RPMI7951 (cell line): ENCODE results near the gene ERVFRD-1. TPM values are rescaled to one million over a fixed set of nuclear protein-coding genes. Genes with fewer than 3 reads are reported as not detected.

Experiments used
- DNase-seq: peaks from one replicate; pipeline ENCODE4 v3.0.0-alpha.2; 2012; ENCODE audit warnings: low read depth
- total RNA-seq: library from RNA; depleted of rRNA; stranded (reverse); fragments of >200 nt; shearing (Covaris generic); gene quantifications from 2 replicates; pipeline ENCODE4 v1.2.3, GENCODE V29; 2014; rRNA removed

The ERVFRD-1 gene, protein sequence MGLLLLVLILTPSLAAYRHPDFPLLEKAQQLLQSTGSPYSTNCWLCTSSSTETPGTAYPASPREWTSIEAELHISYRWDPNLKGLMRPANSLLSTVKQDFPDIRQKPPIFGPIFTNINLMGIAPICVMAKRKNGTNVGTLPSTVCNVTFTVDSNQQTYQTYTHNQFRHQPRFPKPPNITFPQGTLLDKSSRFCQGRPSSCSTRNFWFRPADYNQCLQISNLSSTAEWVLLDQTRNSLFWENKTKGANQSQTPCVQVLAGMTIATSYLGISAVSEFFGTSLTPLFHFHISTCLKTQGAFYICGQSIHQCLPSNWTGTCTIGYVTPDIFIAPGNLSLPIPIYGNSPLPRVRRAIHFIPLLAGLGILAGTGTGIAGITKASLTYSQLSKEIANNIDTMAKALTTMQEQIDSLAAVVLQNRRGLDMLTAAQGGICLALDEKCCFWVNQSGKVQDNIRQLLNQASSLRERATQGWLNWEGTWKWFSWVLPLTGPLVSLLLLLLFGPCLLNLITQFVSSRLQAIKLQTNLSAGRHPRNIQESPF
- not detected in 2 replicates for total RNA-seq

DNA sequence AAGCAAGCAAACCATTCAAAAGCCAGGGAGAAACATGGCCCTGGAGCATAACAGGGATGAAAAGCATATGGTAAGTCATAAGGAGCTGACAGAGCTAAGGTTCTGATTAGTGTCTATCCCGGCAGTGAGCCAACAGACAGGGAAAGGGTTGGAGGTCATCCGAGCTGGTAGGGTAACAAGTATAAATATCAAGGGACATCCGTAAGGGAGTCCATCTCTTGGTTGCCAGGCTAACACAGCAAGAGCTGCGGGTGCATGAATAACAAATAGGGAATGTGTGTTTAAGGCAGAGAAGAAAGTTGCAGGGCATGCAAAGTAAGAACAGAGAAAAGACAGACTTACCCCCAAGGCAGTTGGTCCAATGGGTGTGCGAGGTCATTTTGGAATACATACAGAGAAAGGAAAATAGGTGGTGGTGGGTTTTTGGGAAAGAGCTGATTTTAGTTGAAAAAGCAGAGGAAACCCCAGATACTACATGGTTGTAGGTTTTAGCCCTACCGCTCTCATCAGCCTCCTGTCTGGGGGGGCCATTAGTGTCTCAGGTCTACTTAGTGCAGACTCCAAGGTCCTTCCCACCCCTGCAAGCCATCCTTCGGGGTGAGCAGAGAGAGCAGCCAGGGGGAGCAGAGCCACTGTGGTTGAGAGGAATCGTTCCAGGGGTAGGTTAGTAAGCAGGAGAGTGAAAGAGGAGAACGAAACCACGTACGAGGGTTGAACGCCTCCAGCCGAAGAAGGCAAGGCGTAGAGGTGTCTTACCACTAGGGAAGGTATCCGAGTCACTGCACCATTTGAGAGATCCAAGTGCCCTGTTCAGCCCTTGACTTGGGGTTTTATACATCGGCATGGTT lies at the start of gene ERVFRD-1:
Gene ERVFRD-1, minus strand, starts transcription at position 805 of the 848 bp plus-strand sequence. CDS start 6,415 bp downstream, outside the sequence.
- DNase-seq, result no peak

DNA sequence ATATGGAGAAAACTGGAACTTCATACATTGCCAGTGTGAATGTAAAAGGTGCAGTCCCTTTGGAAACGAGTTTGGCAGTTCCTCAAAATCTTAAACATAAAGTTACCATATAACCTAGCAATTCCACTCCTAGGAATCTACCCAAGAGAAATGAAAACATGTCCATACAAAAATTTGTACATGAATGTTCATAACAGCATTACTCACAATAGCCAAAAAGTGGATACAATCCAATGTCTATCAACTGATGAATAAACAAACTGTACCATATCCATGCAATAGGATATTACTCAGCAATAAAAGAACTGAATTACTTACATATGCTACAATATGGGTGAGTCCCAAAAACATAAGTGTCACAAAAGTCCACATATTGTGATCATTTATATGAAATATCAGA lies 48.7 kb upstream of the ERVFRD-1 start:
- no peak for DNase-seq

DNA sequence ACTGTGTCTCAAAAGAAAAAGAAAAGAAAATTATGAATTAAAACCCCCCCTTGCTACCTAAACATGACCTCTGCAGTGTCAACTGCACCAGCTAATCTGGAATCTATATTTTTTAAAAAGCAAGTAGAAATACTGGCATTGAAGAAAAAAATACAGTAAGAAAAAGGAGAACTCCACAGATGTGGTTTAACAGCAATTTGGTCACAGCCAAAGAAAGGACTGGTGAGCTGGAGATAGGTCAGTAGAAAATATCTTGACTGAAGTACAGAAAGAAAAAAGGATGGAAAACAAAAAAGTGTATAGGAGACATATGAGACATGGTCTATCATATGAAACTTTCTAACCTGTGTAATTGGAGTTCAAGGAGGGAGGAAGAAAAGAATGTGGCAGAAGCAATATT lies 44.1 kb upstream of the ERVFRD-1 start:
- DNase-seq, result no peak

DNA sequence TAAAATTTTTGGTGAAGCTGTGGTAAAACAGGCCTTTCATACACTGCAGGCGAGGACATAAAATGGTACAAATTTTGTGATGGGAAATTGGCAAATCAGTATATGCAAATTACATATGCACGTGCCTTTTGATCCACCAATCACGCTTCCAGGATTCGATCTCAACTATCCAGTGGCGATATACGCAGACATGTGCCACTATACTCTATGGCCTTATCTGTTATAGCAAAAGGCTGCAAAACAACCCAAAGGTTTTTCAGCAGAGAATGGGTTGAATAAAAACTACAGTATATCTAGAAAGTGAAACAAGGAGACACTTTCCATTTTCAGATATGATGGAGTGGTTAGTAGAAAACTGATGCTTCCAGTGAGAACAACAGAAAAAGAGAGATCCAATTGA lies 41.9 kb upstream of the ERVFRD-1 start:
- DNase-seq, result no peak

DNA sequence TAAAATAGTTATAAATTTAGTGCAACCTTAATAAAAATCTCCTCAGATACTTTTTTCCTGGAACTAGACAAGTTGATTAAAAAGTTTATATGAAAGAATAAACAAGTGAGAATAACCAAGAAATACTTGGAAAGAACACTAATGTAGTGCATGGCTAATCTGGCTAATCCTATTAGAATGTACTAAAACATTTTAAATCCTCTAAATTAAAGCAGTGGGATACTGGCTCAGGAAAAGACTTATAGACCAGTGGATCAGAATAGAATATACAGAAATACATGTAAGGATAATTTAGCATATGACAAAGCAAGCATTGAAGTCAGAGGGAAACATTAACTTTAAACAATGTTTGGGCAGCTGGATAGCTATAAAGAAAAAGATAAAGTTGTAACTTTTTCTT lies 41.1 kb upstream of the ERVFRD-1 start:
- no peak for DNase-seq

DNA sequence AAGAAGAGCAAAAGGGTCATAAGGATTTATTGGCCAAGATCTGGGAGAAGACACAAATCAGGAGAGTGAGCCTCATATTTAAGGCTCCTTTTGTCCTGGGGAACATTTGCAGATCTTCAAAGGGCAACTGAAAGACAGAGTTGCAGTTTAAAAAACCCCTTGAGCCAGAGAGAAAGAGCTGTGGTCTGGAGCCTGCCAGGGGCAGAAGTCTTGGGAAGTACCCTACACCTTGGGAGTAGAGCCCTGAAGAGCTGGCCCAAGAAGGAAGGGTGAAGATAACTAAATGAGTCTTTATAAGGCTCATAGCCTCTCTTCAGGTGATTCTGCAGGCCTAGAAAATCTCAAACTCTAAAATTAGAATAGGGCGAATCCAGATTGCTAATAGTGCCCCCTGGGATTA lies 40.0 kb upstream of the ERVFRD-1 start:
- DNase-seq, result no peak

DNA sequence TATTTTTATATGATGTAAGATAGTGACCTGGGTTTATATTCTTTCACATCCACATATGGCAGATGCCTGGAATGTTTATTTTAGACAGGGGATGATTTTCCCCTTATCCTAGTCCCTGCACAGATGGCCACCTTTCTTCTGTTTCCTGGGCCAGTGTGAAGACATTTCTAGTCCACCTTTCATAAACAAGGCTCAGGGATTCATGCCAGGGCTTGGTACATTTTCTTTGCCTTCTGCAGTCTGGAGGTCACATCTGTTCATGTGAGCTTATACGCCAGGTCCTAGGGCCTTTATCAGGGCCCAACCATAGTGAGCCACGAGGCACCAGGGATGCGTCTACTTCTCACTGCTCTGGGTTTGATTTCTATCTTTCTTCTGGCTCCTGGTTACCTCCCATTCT lies 38.0 kb upstream of the ERVFRD-1 start:
- DNase-seq, result no peak

DNA sequence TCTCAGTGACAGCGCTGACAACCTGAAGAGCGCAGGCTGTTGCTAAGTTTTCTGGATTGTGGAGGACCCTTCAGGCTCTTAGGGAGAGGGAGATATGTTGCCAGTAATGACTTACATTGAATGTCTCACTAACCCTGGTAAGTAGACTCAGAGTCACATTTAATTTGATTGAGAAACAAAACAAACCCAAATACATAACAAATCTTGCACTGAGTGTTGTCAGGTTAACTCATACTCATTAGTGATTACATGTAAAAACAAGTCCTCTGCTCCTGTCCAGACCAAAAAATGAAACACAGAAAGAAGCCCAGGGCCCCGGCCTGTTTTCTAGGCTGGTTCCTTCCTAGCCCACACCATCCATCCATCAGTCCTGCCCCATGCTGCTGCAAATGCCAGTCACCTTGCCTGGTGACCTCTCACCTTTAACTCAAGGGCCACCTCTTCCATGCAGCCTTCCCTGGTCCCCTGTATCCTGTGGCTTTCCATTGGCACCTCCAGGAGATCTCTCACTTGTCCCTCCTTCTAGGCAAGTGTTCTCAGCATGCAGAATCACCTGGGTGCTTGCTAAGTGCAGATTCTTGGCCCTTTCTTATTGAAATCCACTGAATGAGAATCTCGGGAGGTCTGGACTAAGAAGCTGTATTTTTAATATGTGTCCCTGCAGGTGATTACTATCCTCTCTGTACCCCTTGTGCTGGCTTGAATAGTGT lies 34.7 kb upstream of the ERVFRD-1 start:
- DNase-seq, result no peak

DNA sequence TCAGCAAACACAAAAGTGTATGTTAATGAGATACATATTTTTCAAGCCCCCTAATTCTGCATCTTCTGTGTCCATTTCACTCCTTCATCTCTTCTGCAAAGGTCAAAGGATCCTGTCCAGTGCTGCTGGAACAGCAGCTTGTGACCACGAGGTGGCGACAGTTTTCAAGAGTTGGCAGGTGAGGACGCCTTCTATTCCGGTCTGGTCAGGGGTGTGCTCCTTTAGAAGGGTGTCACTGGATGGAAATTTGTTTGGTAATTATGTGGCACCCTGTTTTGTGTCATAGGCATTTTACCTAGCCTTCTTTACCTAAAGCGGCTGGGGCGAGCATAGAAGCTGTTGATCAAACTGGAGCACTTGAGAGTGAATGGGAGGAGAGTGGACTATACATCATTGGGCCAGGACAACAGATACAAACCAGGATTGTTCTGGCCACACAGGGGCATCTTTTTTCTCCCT lies 32.9 kb upstream of the ERVFRD-1 start:
- peak; percentile 72 for DNase-seq

DNA sequence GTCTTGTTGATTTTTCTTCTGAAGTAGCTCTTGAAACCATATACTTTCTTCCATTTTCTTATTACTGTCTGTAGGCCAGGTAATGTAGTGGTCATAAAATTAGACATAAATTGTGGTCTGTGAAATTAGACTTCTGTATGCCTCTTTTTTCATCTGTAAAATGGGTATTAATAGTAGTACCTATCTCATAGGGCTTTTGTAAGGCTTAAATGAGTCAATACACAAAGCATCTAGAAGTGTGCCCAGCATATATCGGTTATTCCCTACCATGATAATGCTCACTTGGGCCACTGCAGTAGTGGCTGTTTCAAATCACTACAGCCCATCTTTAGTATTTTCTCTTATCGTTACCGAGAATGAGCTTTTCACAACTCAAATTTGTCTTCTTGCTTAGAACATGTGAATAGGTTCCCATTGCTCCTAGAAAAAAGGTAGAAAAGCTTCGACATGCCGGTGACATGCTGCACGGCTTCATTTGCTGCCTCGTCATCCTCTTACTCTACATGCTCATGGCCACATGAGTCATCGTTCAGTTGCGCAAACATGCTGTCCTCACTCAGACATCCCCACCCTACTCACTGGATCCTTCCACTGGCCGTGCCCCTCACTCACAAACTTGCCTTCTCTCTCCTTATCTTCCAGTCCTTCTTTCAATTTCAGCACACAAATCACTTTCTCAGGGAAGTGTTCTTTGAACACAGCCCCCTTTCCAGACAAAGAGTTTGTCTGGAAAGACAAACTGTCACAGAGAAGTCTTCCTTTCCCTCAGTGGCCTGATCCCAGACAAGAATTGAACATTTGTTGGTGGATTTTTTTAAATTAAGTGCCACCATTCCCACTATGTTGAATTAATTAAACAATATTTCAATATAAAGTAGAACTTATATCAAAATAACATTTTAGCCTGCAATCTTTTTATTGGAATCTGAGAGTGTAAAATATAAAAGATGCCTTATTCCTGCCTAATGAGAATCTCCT lies 32.2 kb upstream of the ERVFRD-1 start:
- peak; percentile 90 for DNase-seq

DNA sequence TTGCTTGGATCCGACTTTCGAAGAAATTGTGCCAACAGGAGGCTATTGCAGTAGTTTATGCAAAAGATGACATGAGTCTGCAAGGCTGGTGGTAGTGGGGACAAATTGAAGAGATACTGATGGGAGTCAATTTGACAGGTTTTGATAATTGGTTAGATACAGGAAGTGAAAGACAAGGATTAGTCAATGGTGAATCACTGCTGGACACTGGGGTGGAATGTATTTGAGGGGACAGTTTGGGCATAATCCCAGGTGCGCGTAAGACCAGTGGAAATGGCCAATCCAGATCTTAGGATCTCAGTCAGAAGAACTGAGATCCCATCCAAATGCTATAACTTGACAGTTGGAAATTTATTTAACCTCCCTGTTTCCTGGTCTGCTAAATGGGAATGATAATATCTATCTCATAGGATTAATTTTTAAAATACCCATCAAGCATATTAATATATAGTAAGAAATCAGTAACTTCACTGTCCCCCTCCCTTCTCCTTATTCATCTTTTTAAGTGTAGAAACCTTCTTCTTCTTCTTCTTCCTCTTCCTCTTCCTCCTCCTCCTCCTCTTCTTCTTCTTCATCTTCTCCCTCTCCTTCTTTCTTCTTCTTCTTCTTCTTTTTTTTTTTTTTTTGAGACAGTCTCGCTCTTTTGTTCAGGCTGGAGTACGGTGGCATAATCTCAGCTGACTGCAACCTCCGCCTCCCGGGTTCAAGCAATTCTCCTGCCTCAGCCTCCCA lies 30.9 kb upstream of the ERVFRD-1 start:
- peak; percentile 38 for DNase-seq

DNA sequence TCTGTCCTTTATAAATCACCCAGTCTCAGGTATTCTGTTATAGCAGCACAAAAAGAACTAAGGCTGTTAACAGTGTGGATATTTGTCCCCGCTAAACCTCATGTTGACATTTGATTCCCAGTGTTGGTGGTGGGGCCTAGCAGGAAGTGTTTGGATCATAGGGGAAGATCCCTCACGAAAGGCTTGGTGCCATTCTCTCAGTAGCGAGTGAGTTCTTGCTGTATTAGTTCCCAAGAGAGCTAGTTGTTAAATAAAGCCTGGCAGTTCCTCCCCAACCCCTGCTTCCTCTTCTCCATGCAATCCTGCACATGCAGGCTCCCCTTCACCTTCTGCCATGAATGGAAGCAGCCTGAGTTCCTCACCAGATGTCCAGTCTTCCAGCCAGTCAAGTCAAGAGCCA lies 29.8 kb upstream of the ERVFRD-1 start:
- DNase-seq, result no peak

DNA sequence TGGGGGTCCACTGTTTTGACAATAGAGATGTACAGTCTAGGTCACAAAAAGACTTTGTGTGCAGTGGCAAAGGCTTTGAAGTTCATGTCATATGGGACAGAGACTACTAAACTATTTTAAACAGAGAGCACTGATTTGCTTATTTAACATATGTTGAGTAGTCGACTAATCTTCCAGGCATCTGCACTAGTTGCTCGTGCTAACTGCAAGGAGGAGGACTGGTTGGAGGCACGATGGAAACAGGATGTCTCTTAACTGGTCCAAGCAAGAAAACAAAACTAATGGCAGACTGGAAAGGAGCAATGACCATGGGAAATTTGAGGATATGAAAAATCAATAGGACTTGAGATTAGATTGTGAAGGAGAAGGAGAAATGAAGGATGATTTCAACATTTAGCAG lies 28.5 kb upstream of the ERVFRD-1 start:
- peak; percentile 19 for DNase-seq

DNA sequence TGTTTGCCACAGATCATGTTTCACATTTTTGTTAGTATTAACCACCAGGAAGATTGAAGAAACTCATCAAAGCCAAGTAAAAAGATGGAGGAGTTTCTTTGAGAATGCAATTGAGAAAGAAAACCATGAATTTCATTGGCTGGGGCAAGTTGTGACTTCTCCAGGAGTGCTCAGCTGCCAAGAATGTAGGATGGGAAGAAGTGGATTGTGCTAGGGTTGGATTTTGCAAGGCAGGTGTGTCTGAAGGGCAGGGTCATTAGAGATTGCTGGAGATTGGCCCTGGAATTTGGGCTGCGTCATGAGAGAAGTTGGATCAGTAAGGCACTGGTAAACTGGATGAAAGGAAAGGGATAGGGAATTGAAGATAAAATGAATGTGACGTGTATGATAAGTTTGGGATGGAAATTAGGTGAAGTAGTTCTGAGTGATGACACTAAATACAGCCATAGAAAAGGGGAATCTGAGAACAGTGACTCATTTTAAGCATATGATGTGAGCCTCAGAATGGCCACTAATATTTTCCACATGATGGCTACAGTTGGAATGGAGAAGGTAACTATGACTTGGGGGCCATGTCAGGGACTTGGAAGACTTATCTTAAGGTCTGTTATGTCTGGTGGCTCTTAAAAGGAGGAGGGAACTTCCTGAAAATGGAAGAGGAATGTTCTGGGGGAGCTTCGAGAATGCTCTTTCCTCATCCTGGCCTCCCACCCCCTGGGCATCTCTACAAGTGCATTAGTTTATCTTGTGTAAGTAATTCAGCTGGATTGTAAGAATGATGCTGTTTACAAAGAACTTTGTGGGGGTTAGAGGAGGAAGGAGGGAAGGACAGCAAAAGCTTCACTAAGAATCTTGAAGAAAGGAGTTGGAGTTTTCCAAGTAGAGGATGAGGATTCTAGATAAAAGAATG lies 27.8 kb upstream of the ERVFRD-1 start:
- DNase-seq, result peak; percentile 49

DNA sequence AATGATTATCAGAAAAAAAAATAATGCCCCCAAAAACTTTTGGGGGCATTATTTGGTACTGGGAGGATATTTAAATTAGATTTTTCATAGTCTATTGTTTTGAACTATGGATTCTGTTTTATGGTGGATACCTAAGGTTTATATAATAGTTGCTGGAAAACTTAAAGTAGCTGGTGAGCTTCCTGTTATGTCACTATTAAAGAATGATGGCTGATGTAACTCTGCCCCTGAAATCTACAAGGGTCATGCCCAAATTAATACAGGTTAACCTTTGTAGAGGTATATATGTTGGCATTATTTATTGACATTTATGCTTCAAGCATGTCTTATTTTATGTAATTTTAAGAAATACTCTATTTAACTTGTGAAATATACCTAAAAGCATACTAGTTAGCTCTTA lies 25.3 kb upstream of the ERVFRD-1 start:
- no peak for DNase-seq

DNA sequence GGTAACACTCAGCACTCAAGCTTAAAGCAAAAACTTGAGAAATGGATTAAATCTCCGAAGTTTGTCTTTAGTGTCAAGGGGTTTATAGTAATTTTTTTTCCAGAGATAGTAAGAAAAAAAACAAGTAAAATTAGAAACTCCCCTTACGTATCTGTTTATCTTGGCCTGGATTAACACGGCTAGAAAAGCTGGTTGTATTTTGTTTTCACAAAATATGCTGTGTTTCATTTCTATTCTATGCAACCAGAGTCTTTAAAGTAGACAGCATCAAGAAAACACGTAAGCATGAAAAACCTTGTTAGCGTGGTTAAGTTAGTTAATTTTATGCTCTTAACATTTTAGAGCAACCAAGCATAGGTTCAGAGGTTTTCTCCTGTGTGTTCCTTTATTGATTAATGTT lies 21.8 kb upstream of the ERVFRD-1 start:
- no peak for DNase-seq

DNA sequence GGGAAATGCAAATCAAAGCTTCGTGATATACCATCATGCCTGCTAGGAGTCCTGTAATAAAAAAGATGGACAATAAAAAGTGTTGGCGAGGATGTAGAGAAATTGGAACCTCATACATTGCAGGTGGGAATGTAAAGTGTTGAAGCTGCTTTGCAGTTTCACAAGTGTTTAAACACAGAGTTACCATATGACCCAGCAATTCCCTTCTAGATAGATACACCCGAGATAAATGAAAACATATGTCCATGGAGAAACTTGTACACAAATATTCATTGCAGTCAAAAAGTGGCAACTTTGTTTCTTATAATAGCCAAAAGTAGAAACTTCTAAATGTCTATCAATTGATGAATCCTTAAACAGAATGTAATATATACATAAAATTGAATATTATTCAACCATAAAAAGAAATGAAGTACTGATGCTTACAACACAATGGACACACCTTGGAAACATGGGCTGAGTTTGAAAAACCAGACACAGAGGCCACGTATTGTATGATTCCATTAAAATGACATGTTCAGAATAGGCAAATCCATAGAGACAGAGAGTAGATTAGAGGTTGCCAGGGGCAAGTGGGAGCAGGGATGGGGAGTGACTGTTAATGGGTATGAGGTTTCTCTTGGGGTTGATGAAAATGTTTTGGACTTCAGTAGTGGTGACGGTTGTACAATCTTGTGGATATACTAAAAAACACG lies 20.8 kb upstream of the ERVFRD-1 start:
- no peak for DNase-seq

DNA sequence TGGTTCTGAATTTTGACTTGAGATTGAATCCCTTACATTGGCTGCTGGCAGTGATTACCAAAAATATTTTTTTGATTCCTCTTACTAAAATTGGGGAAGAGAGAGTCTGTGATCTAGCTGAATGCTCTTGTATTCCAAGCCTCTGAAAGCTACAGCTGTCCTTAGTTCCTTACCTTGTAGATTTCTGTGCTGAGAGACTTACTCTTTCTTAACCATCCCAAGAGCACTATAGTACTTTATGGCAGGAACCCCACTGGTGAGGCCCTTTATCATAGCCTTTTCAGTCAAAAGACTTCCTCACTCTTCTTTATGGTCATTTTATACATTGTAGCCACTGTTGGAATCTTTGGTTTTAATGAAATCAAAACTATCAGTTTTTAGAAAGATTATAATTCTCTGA lies 19.1 kb upstream of the ERVFRD-1 start:
- DNase-seq, result no peak
